GM21526 (cell line): Measurements from ENCODE around the gene SIM1.

ENCODE experiments used
- ATAC-seq: cut with Tn5 transposase; IDR thresholded peaks from one replicate; pipeline ENCODE4 v1.9.1; 2021; ENCODE audit warnings: moderate library complexity; ENCODE audit not compliant: unreplicated experiment, low FRiP score

The SIM1 gene

DNA sequence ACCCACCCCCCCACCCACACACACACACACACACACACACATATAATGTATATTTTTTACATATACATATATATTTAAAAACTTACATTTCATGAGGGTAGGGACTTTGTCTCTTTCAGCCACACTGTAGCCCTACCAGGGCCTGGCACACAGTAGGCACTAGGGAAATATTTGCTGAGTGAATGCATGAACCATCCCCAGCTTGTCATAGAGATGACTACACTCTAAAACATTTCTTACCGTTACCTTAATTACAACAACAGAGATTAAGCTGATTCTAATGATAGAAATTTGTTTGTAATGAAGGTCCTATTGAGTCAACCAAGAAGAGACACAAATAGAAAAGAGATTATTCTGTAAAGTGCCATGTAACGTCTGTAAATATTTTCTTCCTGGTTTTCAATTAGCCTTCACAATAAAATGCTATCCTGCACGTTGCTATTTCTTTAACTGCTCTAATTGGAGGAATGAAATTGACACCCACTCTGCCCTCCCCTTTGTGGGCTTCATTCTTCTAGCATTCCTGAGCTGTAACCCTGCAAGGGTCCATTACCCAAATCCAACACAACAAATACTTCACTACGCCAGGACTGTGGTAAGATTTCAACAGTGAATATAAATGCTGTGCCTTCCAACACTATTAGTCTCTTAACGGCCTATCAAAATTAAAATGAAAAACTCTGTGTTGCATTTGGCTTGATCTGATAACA, 30.8 kb downstream of the SIM1 start:
- no peak for ATAC-seq

- no peak for ATAC-seq
Observed at GRCh38 chr6:100432136-100432535, 32.6 kb downstream of the SIM1 start.

DNA sequence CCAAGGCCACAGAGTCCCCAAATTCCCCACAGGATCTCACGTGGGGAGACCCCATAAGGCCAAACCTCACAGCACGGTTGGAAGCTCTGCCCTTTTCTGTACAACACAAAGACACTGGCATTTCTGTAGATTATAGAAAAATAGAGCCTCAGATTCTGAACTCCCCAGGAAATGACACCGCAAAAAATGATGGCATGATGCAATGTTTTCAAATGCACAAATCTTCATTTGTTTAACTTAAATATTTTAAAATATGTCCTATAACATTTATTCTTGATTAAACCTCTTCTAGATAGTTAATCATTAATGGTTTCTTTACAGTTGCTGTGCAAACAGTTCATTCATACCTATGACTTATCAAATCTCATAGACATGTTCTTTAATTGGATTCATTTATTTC, 33.8 kb downstream of the SIM1 start:
- no peak for ATAC-seq

DNA sequence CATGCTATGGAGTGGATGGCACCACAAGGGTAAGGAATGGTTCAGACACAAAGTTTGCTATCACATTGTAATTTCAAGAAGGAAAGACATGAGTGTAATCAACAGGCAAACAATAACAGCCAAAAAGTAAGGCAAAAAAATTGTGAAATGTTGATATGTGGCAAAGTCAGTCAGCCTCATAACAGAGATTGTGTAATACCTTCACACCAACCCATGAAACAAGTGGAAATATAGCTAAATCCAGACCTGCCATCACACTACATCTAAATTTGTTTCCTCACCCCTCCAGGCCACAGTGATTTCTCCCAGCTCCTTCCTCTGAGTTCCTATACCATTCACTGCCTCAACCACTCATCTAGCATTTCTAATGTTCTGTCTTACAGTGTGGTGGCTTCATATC, 37.3 kb downstream of the SIM1 start:
- ATAC-seq: no peak

- ATAC-seq: no peak
Observed at GRCh38 chr6:100426744-100427338, 37.9 kb downstream of the SIM1 start.

DNA sequence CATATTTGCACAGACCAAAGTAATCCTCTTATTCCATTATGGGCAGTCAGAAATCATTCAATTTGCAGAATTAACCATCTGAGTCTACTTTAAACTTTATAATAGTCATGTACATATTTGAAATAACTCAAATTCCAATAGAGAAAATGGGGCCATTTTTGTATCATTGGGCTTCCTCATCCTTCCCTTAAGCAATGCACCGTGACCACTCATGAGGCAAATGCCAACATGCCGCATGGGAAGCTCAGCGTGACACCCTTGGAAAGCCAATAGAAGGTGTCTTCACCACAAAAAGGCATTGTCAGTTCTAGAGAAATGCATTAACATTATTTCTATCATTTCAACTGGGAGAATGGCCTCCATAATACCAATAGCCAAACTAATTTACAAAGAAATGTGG, 38.5 kb downstream of the SIM1 start:
- no peak for ATAC-seq

DNA sequence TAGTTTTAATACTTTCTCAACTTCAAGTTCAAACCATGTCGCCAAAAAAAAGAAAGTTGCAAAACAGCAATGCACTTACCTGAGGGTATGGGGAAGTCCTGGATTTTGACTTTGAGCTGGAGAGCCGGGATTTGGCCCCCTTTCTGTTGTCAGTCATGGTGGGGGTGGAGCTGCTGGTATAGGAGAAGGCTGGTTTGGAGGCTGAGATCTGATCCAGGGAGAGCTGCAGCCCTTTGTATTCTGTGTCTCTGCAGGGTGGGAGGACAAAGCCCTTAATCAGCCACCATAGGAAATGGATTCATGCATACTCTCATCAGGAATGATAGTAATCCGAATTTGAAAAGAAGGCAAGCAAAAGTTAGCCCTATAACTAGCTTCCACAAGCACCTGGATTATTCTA, 44.0 kb downstream of the SIM1 start:
- ATAC-seq: no peak

GRCh38 chr6:100417036-100417435, 47.7 kb downstream of the SIM1 start:
- ATAC-seq: no peak

DNA sequence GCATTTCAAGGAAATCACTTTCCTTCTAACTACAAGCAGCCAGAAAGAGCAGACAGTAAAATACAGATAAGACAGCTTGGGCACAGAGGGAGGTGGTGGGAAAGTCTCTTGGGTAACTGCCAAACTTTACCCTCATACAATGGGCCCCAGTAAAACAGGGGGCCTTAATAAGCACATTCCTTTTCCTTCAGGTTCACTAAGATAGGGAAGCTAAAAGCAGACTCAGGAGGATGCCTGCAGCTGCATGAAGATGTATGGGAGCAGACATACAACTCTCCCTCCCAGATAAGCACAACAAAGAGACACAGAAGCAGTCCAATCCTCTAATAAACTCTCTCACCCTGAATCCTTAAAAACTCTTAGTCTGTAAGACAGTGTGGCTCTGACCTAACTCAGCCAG, 49.0 kb downstream of the SIM1 start:
- no peak for ATAC-seq

- ATAC-seq: no peak
Observed at GRCh38 chr6:100412872-100413271, 51.8 kb downstream of the SIM1 start.

GRCh38 chr6:100404051-100404450, 60.7 kb downstream of the SIM1 start:
- ATAC-seq: no peak

DNA sequence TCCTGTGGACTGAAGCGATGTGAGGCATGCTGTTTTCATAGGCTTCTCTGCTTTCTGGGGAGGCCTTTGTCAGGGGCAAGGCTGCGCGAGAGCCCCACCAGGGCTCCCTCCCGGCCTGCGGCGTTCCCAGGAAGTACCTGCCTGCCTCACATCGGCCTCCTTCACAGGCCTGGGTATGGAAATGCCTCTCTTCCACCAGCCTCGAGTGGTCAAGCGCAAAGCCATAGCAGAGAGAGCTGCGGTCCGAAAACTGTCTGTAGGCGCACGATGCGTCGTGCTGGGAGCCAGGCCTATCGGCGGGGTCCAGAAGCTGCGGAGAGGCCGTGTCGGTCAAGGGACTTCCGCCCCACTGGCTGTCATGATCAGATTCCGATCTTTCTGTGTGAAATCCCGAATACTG, 71.2 kb downstream of the SIM1 start:
- no peak for ATAC-seq

GRCh38 chr6:100392423-100392822, 72.3 kb downstream of the SIM1 start:
- ATAC-seq: no peak

- ATAC-seq: no peak
Observed at GRCh38 chr6:100388868-100389519, 75.7 kb downstream of the SIM1 start.

- no peak for ATAC-seq
Observed at GRCh38 chr6:100382767-100383195, 81.9 kb downstream of the SIM1 start.

DNA sequence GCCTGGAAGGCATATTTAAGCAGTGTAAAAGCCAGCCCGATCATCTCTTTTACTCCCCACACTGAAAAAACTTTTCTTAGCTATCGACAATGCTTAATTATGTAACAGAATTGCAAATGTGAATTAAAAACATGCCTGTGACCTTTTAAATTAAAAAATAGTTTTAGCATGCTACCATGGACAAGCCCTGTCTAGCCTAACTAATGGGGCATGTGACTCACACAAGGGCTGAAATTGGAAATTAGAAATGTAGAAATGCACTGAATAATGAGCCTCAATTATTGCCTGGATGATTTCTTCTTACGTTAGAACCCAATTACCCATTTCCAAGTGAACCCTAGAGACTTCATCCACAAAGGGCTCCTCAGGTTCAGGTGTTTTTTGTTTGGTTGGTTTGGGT, 82.7 kb downstream of the SIM1 start:
- no peak for ATAC-seq

GRCh38 chr6:100381111-100381510, 83.6 kb downstream of the SIM1 start:
- no peak for ATAC-seq

DNA sequence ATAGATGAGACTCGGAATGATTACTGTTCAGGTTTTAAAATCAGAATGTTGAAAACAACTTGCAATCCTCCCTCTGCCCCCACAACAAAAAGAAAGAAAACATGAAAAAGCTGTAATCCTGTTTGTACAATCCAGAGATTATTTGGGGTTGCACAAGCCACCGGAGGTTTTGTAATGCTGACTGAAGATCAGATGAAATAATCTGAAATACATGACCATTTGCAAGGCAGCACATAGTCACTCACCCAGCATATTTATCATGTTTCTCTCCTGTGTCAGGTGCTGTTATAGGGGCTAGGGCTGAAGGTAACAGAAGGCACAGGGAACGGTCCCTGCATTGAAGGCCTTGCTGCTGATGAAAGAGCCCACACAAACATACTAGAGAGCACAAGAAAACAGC, 85.3 kb downstream of the SIM1 start:
- no peak for ATAC-seq

- ATAC-seq: no peak
Observed at GRCh38 chr6:100378576-100378975, 86.1 kb downstream of the SIM1 start.

DNA sequence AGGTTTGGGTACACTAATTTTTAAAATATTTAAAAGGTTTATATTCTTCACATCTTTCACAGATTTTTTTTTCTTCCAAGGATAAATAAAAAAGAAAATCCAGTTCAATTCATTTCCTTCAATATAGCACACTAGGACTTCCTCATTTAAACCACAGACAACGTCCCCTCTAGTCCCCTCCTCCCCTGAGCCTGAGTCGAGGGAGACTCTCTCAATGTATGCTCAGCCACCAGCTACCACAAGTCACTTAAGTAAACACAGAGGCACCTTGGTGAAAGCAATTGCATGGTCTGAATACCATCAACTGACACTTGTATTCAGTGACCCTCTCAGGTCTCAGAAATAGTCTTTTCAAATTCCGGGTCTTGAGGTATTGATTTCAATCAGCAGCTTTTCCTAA, 88.6 kb downstream of the SIM1 start:
- no peak for ATAC-seq

DNA sequence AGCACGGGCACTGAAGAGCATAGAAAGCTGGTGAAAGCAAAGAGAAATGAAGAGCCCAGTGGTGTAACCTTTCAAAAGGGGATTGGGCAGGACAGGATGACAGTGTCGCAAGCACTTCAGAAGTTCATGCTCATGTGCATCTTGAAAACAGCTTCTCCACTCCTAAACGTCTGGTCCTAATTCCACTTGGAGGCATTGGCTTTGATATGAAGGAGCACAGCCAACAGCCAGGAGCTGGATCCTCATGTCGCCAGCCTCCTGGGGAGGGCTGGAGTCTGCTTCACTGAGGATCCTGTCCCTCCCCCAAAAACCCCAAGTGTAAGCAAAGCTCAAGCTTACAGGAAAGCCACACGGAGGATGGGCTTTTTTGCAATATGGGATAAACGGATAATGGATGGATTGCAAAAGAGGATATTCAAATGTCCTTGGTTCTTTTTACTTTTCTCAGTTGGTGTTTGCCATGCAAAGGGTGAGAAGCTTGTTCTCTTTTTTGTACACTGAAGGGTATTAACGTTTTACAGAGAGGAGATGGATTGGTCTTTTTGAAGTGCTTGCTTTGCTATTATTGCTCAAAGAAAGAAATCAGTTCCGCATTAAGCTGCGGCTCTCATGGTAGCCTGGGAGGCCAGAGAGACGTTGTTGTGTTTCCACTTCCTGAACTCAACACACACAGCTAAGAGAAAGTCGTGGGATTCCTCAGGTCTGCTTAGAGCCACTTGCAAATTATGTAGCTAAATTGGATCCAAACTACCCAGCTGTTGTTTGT, 92.2 kb downstream of the SIM1 start:
- no peak for ATAC-seq
